Middle frontal gyrus (tissue), 1 donor: ENCODE measurements around the gene FAM236A.
"Not testable (repeated sequence)": the region's sequence is repeated elsewhere in the genome, so short reads cannot be mapped to it uniquely, and the experiment has no call there.

ENCODE experiments used
- DNase-seq: peaks from one replicate; pipeline ENCODE4 v3.0.0-alpha.2; 2015; ENCODE audit warnings: low spot score; ENCODE audit errors: extremely low spot score

FAM236A gene

GRCh38 chrX:72937906-72938305, at the start of gene FAM236A:
Gene FAM236A (plus strand): TSS chrX:72938206. CDS start chrX:72938263, 57 bp downstream.
- DNase-seq, result not testable (repeated sequence)

DNA sequence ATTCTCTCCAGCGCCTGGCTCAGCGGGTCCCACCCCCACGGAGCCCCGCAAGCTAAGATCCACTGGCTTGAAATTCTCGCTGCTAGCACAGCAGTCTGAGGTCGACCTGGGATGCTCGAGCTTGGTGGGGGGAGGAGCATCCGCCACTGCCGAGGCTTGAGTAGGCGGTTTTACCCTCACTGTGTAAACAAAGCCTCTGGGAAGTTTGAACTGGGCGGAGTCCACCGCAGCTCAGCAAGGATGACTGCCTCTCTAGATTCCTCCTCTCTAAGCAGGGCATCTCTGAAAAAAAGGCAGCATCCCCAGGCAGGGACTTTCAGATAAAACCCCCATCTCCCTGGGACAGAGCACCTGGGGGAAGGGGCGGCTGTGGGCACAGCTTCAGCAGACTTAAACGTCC, 48.3 kb upstream of the FAM236A start:
- not testable (repeated sequence) for DNase-seq

- not testable (repeated sequence) for DNase-seq
Measured at GRCh38 chrX:72912315-72912714, 25.7 kb upstream of the FAM236A start, which contains the start of gene FAM236C. Gene FAM236C (plus strand): TSS chrX:72912615. CDS start chrX:72912715, 100 bp downstream.

- DNase-seq, result not testable (repeated sequence)
Measured at GRCh38 chrX:72916096-72916495, 21.9 kb upstream of the FAM236A start.

DNA sequence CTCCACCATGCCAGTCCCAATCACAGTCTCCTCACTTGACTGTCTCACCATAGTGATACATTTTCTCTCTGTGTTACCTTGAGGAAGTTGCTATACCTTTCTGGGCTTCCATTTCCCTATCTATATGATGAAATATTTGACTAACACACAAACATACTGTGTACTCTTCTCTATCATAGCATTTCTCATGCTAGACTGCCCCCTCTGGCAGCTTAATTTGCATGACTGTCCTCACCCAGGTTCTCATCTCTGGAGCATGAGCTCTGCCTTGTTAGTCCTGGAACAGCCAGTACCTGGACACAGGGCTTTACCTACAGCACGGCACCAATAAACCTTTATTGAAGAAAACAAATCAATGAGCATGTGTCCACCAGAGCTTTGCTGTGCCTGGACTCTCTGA, 5.7 kb upstream of the FAM236A start:
- not testable (repeated sequence) for DNase-seq

DNA sequence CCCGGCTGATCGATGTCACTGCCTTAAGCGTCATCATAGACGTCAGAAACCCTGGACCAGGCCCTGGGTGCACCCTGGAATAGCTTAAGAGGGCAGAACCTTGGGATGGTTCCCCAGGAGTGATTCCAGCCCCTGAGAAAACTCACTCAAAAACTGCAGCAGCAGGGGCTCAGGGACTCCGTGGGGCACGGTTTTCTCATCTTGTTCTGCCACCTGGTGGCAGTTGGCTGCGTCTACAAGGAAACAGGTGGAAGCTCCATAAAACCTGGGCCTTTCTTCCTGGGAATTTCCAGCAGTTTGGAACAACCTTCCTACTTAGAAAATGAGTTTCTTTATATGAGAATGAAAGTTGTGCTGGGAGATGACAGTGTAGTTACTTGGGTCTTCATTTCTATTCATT, 1.6 kb upstream of the FAM236A start:
- not testable (repeated sequence) for DNase-seq

DNA sequence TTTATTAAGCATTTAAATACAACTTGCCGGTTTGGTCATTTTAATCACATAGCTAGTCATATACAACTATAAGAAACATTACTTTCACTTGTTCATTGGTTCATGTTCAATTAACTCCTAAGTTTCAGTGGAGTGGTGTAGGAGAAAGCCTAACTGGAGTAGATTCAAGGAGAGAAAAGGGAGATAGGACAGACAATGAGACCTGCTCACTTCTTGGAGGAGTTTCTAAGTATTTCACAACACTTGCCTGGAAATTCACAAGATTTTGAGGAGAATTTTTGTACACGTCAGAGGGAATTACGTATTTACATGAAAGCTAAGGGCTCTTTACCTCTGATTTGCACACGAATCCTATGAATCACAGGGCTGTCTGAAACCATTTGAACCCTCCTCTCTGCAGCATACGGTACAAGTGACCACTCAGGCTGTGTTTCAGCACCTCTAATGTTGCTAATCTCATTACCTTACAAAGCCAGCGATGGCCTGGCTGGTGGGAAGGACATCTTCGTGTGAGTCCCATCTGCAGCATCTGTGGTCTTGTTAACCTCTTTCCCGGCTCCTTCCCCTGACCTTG, 1.0 kb upstream of the FAM236A start:
- DNase-seq, result not testable (repeated sequence)

- not testable (repeated sequence) for DNase-seq
Measured at GRCh38 chrX:72942272-72942671, 4.3 kb downstream of the FAM236A start.

DNA sequence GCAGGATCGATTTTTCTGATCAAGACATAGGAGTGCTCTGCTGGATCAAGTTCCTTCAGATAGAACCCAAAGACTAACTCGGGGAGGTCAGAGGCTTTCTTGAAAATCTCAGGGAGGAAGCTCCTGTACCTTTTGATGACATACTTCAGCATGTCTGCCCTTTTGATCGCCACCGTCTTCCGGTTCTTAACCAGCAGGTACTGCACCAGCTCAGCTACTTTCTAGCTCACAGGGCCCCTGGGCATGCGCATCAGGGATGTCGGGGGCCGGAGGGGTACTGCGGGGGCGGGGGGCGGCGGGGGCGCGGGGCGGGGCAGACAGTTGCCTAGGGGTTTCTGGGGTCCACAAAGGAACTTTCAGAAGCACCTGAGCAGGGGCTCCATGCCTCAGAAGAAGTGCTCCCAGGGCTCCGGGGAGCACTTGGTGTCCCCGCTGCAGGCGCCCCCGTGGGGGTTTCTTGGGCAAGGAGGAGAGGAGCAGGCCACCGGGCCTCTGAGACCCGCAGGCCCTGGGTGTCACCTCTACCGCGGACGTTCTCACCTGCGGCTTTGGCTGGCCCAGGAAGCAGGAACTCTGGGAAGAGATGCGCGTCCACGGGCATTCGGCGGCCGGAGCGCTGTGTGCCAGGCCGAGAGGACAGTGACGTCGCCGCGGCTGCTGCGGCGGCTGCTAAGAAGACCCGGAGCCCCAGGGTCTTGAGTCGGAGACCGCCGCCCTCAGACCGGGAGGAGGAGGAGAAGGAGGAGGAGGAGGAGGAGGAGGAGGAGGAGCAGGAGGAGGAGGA, 5.2 kb downstream of the FAM236A start:
- DNase-seq, result not testable (repeated sequence)

DNA sequence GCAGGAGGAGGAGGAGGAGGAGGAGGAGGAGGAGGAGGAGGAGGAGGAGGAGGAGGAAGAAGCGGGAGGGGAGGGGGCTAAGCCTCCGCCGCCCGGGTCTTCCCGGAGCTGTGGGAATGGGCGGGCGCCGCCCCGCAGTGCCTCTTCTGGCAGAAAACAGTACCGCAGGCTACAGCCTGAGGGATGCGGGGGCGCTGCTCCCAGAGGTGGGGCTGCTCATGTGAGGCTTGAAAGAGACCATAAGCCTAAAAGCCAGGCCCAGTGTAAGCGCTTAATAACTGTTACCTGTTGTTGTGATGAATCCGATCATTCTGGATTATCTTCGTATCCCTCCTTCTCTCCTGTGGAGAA, 5.8 kb downstream of the FAM236A start, which contains the start of gene DMRTC1:
Gene DMRTC1, minus strand, starts transcription at position 19 of the 351 bp plus-strand sequence. CDS start 68,143 bp downstream, outside the sequence.
- DNase-seq, result not testable (repeated sequence)

- not testable (repeated sequence) for DNase-seq
Measured at GRCh38 chrX:72959971-72960370, 22.0 kb downstream of the FAM236A start.

DNA sequence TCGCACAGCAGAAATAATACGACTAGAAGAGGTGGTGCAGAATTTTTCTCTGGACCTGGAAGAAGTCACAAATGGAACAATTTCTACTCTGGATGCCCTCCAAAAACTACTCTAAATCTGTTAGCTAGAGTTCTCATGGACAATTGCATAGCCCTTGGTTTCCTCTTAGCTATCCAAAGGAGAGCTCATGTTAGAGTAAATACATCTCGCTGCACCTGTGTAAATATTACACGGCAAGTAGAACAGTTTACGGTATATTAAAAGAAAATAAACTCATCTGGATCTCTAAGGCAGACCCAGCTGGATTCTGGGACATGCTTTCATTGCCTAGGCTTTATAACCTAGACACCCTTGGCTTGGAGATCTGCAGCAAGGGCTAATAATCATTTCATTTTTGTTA, 33.9 kb downstream of the FAM236A start:
- DNase-seq, result not testable (repeated sequence)

- DNase-seq, result not testable (repeated sequence)
Measured at GRCh38 chrX:72974885-72975284, 36.9 kb downstream of the FAM236A start.

GRCh38 chrX:72980894-72981469, 43.0 kb downstream of the FAM236A start:
- not testable (repeated sequence) for DNase-seq
